ENCODE measurements around the gene ATP5F1C. TPM values are rescaled to one million over a fixed set of nuclear protein-coding genes. Genes with fewer than 3 reads are reported as not detected.
"Not testable (repeated sequence)": the region's sequence is repeated elsewhere in the genome, so short reads cannot be mapped to it uniquely, and the experiment has no call there.

ATP5F1C gene
- total and polyA plus RNA-seq, 2 experiments from 2014 or later, result 332 to 537 TPM

DNA sequence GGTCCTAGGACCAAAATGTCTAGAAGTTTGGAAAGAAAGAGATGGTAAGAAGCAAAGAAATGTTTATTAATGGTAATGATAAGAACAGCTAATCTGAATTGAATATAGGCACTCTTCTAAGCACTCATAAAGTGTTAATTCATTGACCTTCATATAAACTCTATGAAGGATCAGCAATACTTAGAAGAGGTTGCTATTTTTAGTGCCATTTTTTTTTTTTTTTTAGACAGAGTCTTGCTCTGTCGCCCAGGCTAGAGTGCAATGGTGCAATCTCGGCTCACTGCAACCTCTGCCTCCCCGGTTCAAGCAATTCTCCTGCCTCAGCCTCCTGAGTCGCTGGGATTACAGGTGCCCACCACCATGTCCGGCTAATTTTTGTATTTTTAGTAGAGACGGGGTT, 5.8 kb upstream of the ATP5F1C start:
- not testable (repeated sequence) for H2AFZ ChIP-seq; H3K9me3 Mint-ChIP-seq; H3K27me3 Mint-ChIP-seq (ENCODE audit: insufficient read depth, low read depth, poor library complexity); H3K4me2 ChIP-seq; H3K4me3 Mint-ChIP-seq; H3K27ac Mint-ChIP-seq; H3K4me1 Mint-ChIP-seq; H3F3A ChIP-seq (replicated peaks; ENCODE audit: low read depth); ATAC-seq; H3K27me3 ChIP-seq (ENCODE audit: insufficient read depth); H3K27ac ChIP-seq (ENCODE audit: low read depth); H3K4me3 ChIP-seq; H3K4me1 ChIP-seq (ENCODE audit: insufficient read depth); H3K9me2 ChIP-seq (ENCODE audit: insufficient read depth); DNase-seq (ENCODE audit: low spot score)
- H3K36me3 ChIP-seq (ENCODE audit: insufficient read depth), result peaks cover 18% of the 10 kb centered on the region
- H3K79me2 ChIP-seq (replicated peaks; ENCODE audit: insufficient read depth), result peaks cover 64% of the 10 kb centered on the region
- H3K36me3 Mint-ChIP-seq (ENCODE audit: low read depth), result peaks cover 34% of the 10 kb centered on the region
- peaks cover 37% of the 10 kb centered on the region for H4K20me1 ChIP-seq (replicated peaks; ENCODE audit: insufficient read depth)

DNA sequence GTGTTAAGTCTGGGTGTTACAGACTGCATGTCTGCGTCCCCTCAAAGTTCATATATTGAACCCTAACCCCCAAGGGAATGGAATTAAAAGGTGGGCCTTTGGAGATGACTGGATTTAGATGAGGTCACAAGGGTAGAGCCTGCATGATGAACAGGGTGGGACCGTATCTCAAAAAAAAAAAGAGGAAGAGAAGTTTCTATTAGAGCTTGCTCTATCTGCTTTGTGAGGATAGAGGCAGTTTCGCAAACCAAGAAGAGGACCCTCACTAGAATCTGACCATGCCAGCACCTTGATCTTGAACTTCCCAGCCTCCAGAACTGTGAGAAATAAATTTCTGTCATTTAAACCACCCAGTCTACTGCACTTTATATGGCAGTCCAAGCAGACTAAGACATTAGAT, 1.5 kb upstream of the ATP5F1C start:
- Histone ChIP-seq H2AFZ (no peak overlapping the region), H3F3A (replicated peaks; ENCODE audit: low read depth) (no peaks in the 10 kb centered on the region), H3K27ac (ENCODE audit: low read depth) (no peak overlapping the region), H3K36me3 (ENCODE audit: insufficient read depth) (no peaks in the 10 kb centered on the region; the same call in 1 of the 2 replicates), H3K4me1 (ENCODE audit: insufficient read depth) (peaks cover 19% of the 10 kb centered on the region), H3K27me3 (ENCODE audit: insufficient read depth) (no peaks in the 10 kb centered on the region), H3K9me2 (ENCODE audit: insufficient read depth) (no peaks in the 10 kb centered on the region), H3K4me2 (peak overlapping the region; percentile 93), H3K79me2 (replicated peaks; ENCODE audit: insufficient read depth) (peaks cover 97% of the 10 kb centered on the region), H4K20me1 (replicated peaks; ENCODE audit: insufficient read depth) (peaks cover 43% of the 10 kb centered on the region), H3K4me3 (peak overlapping the region; percentile 96)
- Mint-ChIP-seq H3K36me3 (ENCODE audit: low read depth) (peaks cover 9% of the 10 kb centered on the region; the same call in 2 of the 3 replicates), H3K9me3 (no peaks in the 10 kb centered on the region), H3K4me1 (peaks cover 13% of the 10 kb centered on the region; the same call in 2 of the 3 replicates), H3K27me3 (ENCODE audit: insufficient read depth, low read depth, poor library complexity) (peaks cover 5% of the 10 kb centered on the region), H3K4me3 (no peak overlapping the region), H3K27ac (no peak overlapping the region)
- TF ChIP-seq POLR2AphosphoS5 (IDR thresholded peaks at IDR 0.05; ENCODE audit: low read depth), result no peak
- DNase-seq (ENCODE audit: low spot score), result no peak
- ATAC-seq, result no peak

- Histone ChIP-seq H3K9me2 (ENCODE audit: insufficient read depth) (no peaks in the 10 kb centered on the region), H4K20me1 (replicated peaks; ENCODE audit: insufficient read depth) (peaks cover 47% of the 10 kb centered on the region), H3K4me3 (peak overlapping the region; percentile 96), H3K27ac (ENCODE audit: low read depth) (0 out of 2 replicates have a peak overlapping the region, but pooled peaks have one; percentile 21), H2AFZ (peak overlapping the region; percentile 48; the same call in 1 of the 2 replicates), H3K4me2 (peak overlapping the region; percentile 93), H3K36me3 (ENCODE audit: insufficient read depth) (no peaks in the 10 kb centered on the region; the same call in 1 of the 2 replicates), H3K27me3 (ENCODE audit: insufficient read depth) (no peaks in the 10 kb centered on the region), H3F3A (replicated peaks; ENCODE audit: low read depth) (no peaks in the 10 kb centered on the region), H3K4me1 (ENCODE audit: insufficient read depth) (peaks cover 19% of the 10 kb centered on the region), H3K79me2 (replicated peaks; ENCODE audit: insufficient read depth) (peaks cover 97% of the 10 kb centered on the region)
- no peaks in the 10 kb centered on the region for H3K9me3 Mint-ChIP-seq
- no peak overlapping the region for H3K4me3 Mint-ChIP-seq
- peaks cover 13% of the 10 kb centered on the region; the same call in 2 of the 3 replicates for H3K4me1 Mint-ChIP-seq
- no peak overlapping the region for H3K27ac Mint-ChIP-seq
- H3K27me3 Mint-ChIP-seq (ENCODE audit: insufficient read depth, low read depth, poor library complexity), result peaks cover 5% of the 10 kb centered on the region
- ATAC-seq, result peak; percentile 55
- peak; percentile 23 for DNase-seq (ENCODE audit: low spot score)
- H3K36me3 Mint-ChIP-seq (ENCODE audit: low read depth), result peaks cover 9% of the 10 kb centered on the region; the same call in 2 of the 3 replicates
- no peak for TF ChIP-seq REST (IDR thresholded peaks at IDR 0.05; ENCODE audit: unreplicated experiment)
- no peak for TF ChIP-seq NANOG (IDR thresholded peaks at IDR 0.05; ENCODE audit: borderline replicate concordance)
- no peak for TF ChIP-seq CTCF (conservative IDR thresholded peaks at IDR 0.05; ENCODE audit: low read depth in 2 of 2)
- no peak for TF ChIP-seq EZH2 (IDR thresholded peaks at IDR 0.05; ENCODE audit: low read depth, unreplicated experiment)
Measured at GRCh38 chr10:7787150-7787856, 674 bp upstream of the ATP5F1C start.

Measured in GM23338 (cell line).